HG03432 (cell line): ENCODE data around the gene RREB1.

ENCODE experiments used
- ATAC-seq: cut with Tn5 transposase; IDR thresholded peaks from one replicate; pipeline ENCODE4 v1.9.1; 2021; ENCODE audit warnings: mild to moderate bottlenecking, moderate library complexity; ENCODE audit not compliant: unreplicated experiment

Gene RREB1

DNA sequence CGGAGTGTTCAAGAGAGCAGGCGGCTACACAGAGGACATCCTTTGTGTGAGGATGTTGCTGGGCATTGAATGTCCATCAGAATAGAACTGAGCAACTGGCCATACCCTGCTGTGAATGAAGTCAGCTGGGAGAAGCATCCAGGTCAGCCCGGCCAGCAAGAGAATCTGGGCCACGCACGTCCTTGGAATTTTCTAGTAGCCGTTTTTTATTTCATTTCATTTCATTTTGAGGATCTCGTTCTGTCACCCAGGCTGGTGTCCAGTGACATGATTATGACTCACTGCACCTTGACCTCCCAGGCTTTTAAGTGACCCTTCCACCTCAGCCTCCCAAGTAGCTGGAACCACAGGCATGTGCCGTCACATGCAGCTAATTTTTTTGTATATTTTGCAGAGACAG, 107.4 kb downstream of the RREB1 start:
- no peak for ATAC-seq

- peak; percentile 77 for ATAC-seq
These were observed 108.1 kb downstream of the RREB1 start for GRCh38 chr6:7215798-7216231.

GRCh38 chr6:7216941-7217621, 109.3 kb downstream of the RREB1 start:
- ATAC-seq: no peak

DNA sequence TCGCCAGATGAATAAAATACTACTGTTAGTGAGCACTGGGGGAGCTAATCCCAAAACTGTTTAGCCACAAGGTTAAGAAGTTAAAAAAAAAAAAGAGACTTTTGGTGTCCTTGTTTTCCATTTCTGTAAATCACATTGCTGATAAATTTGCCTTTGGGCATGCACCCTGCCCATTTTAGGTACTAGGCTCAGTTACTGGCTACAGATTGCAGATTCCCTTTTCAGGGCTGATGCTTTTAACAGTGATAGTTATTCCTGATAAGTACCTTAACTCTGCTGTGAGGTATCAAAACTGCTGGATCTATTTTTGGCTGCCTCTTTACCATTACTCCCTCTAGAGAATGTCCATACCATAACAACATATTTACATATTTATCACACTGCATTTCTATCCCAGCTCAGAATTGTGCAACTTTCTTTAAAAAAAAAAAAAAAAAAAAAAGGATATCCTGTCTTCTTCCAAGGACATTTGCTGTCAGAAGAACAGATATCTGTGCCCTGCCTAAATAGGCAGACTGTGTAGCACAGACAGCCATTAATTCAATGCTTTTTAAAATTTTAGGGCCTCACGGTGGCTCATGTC, 110.7 kb downstream of the RREB1 start:
- ATAC-seq: no peak

GRCh38 chr6:7219310-7219709, 111.5 kb downstream of the RREB1 start:
- ATAC-seq: no peak

GRCh38 chr6:7222197-7222596, 114.4 kb downstream of the RREB1 start:
- ATAC-seq: no peak

DNA sequence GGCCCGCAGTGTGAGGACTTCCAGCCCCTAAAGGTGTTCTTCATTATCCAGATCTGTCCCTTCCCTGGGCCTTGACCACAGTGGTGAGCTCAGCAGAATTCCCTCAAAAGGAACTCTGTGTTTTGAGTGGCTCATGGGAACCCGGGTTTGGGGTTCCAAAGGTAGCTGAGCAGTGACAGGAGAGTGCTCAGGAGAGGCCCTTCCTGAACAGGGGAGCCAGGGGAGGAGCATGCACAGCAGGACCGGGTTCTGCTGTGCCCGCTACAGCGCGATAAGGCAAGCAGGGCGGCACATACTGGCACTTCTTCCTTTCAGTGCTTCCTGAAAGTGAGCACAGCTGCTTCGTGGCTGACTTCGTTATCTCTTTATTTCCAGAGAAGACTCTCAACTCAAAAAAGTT, 117.0 kb downstream of the RREB1 start:
- ATAC-seq: no peak

GRCh38 chr6:7228662-7229375, 121.1 kb downstream of the RREB1 start:
- no peak for ATAC-seq

DNA sequence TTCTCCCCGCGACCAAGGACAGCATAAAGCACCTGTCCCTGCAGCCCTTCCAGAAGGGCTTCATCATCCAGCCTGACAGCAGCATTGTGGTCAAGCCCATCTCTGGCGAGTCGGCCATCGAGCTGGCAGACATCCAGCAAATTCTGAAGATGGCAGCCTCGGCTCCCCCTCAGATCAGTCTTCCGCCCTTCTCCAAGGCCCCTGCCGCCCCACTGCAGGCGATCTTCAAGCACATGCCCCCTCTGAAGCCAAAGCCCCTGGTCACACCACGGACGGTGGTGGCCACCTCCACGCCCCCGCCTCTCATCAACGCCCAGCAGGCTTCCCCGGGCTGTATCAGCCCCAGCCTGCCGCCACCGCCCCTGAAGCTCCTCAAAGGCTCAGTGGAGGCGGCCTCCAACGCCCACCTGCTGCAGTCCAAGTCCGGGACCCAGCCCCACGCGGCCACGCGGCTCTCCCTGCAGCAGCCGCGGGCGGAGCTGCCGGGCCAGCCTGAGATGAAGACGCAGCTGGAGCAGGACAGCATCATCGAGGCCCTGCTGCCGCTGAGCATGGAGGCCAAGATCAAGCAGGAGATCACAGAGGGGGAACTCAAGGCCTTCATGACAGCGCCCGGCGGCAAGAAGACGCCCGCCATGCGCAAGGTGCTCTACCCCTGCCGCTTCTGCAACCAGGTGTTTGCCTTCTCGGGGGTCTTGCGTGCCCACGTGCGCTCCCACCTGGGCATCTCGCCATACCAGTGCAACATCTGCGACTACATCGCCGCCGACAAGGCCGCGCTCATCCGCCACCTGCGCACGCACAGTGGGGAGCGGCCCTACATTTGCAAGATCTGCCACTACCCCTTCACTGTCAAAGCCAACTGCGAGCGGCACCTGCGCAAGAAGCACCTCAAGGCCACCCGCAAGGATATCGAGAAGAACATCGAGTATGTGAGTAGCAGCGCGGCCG, 121.9 kb downstream of the RREB1 start:
- no peak for ATAC-seq

DNA sequence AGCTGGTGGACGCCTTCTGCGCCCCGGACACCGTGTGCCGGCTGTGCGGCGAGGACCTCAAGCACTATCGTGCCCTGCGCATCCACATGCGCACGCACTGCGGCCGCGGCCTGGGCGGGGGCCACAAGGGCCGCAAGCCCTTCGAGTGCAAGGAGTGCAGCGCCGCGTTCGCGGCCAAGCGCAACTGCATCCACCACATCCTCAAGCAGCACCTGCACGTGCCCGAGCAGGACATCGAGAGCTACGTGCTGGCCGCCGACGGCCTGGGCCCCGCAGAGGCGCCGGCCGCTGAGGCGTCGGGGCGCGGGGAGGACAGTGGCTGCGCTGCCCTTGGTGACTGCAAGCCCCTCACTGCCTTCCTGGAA, 122.5 kb downstream of the RREB1 start:
- no peak for ATAC-seq

DNA sequence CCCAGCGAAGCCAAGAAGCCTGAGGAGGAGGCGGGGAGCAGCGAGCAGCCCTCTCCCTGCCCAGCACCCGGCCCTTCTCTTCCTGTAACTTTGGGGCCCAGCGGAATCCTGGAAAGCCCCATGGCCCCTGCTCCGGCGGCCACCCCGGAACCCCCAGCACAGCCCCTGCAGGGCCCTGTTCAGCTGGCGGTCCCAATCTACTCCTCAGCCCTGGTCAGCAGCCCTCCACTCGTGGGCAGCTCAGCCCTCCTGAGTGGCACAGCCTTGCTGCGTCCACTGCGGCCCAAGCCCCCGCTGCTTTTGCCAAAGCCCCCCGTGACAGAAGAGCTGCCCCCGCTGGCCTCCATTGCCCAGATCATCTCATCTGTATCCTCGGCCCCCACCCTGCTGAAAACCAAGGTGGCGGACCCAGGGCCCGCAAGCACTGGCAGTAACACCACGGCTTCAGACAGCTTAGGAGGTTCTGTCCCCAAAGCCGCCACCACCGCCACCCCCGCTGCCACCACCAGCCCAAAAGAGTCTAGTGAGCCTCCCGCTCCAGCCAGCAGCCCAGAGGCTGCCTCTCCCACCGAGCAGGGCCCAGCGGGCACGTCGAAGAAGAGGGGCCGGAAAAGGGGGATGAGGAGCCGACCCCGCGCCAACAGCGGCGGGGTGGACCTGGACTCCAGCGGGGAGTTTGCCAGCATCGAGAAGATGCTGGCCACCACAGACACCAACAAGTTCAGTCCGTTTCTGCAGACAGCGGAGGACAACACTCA, 123.4 kb downstream of the RREB1 start:
- no peak for ATAC-seq

DNA sequence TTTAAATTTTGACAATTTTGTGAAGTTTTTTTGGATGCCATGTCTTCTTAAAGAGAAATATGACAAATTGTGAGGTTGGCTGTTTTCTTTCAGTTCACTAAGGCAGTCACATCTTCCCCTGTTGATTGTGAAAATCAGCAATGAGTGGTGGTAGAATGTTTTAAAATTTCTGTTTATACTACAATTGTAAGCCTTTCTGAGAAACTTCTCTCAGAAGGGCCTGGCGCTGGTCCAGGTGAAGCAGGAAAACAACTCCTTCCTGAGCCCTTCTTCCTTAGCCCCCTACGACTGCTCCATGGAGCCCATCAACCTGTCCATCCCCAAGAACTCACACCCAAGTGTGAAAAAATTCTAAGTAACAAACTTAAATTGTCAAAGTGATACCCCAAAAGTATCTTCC, 124.6 kb downstream of the RREB1 start:
- no peak for ATAC-seq

DNA sequence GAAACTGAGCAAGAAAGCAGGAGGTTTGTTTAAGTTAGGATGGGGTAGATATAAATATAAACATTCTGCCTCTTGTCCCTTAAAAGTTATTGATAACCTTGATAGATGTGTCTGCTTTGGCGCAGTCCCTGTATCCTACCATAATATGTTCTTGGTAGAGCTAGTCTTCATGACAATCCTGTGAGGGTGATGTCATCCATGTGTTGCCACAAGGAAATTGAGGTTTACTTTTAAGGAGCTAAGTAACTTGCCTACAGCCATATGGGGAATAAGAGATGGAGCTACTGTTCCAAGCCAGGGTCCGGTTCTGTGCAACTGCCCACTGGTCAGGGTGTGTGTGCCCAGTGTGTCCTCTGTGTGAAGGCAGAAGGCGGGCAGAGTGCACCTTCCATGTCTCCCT, 126.8 kb downstream of the RREB1 start:
- ATAC-seq: no peak

GRCh38 chr6:7235712-7236305, 128.0 kb downstream of the RREB1 start:
- peak; percentile 1 for ATAC-seq

GRCh38 chr6:7236306-7237209, 128.8 kb downstream of the RREB1 start:
- ATAC-seq: peak; percentile 70

GRCh38 chr6:7237653-7238188, 130.0 kb downstream of the RREB1 start:
- ATAC-seq: no peak

DNA sequence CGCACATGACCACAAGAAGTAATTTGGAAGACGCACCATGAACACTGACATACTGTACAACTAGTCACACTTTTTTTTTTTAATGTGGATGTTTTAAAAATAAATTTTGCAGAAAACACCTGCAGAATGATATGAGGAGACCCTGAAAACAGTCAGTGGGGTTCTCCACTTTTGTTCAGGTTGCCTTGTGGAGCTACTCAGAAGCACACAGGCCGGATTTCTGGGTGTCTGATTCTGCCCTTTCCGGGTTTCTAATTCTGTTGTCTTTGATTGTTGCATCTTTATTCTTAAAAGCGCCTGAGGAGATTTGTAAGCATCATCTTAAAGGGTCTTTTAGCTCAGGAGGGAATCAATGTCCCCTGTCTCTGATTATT, 130.8 kb downstream of the RREB1 start:
- no peak for ATAC-seq

DNA sequence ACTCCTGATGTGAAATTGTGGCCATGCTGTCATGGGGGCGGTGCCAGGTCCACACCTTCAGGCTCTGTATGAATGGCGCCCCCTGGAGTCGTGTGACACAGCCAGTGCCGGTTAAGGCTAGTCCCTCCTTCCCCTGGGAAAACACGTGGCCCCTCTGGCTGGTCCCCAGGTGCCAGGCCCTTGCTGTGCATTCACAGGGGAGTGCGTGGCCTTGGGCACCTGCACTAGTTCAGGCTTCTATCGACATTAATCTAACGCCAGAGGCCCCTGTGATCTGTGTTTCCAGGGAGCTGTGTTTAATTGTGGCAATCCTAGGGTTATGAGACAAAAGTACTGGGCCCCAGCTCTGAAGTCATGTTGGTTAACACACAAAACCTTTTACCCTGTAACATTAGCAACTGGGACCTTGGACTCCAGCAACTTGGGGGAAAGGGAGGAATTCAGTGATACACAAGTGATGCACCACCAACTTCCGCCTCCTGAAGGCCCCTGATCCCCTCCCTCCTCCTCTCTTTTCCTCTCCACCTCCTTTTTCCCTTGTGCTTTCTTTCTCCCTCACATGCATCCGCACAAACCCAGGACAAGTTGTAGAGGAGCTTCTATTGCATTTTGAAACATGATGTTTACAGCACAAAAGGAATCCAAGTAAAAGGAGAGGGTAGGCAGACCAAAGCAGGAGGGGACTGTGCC, 131.3 kb downstream of the RREB1 start:
- peak; percentile 54 for ATAC-seq
